ENCODE data around the gene ITGB2.

DNA sequence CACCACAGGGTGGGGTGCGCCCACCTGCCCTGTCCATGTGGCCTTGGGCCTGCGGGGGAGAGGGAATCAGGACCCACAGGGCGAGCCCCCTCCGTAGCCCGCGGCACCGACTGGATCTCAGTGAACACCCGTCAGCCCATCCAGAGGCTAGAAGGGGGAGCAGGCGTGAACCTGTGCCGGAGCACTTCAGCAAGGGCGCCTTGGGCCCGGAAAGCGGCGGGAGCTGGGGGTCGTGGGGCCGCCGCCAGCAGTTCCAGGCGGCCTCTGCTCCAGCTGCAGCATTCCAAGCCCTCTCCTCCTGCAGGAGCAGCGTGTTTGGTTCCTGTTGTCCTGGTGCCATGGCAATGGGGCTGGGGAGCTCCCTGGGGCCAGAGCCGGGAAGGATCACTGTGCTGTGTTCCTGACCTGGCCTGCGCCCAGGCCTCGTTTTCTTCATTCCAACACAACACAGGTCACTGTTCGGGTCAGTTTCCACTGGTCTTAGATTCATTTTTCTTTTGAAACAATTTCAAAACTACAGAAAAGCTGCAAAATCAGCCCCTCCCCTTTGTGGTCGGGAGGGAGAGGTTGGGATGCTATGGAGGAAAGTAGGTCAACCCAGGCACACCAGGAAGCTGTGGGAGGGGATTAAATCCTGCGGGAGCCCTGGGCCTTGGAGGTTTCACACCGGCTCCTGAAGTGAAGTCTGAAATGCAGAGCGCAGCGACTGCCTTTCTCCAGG is 37.9 kb upstream of the ITGB2 start:
- TF ChIP-seq, protein P1, sequence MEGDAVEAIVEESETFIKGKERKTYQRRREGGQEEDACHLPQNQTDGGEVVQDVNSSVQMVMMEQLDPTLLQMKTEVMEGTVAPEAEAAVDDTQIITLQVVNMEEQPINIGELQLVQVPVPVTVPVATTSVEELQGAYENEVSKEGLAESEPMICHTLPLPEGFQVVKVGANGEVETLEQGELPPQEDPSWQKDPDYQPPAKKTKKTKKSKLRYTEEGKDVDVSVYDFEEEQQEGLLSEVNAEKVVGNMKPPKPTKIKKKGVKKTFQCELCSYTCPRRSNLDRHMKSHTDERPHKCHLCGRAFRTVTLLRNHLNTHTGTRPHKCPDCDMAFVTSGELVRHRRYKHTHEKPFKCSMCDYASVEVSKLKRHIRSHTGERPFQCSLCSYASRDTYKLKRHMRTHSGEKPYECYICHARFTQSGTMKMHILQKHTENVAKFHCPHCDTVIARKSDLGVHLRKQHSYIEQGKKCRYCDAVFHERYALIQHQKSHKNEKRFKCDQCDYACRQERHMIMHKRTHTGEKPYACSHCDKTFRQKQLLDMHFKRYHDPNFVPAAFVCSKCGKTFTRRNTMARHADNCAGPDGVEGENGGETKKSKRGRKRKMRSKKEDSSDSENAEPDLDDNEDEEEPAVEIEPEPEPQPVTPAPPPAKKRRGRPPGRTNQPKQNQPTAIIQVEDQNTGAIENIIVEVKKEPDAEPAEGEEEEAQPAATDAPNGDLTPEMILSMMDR (IDR thresholded peaks at IDR 0.05) = no peak
- TF ChIP-seq POLR2A (IDR thresholded peaks at IDR 0.05) = peak in 1 of 2 donors; percentile 14
